HCT116 (cell line): Measurements from ENCODE around the gene TMEM244. TPM values are rescaled to one million over a fixed set of nuclear protein-coding genes. Genes with fewer than 3 reads are reported as not detected.

ENCODE experiments used
- ATAC-seq: fragments of 200-7000 bp; cut with Tn5 transposase; 2 replicates; pipeline ENCODE4 v1.9.1; 2020; ENCODE audit warnings: mild to moderate bottlenecking, moderate library complexity
- BruUV-seq: library from RNA; stranded (reverse); fragments of 400-500 nt; replicated peaks from 2 replicates; lab custom pipeline; 2021; lab: Mats Ljungman, UMichigan
- CTCF ChIA-PET: fragments of 300-600 bp; sonication (Branson Sonifier 250); formaldehyde crosslinking; loops from one replicate; lab custom pipeline; 2021; ENCODE audit warnings: antibody characterized with exemption; lab: Charles Lee
- POLR2A ChIA-PET: fragments of 300-600, 350-600 bp; sonication (Branson Sonifier 250); formaldehyde crosslinking; loops from one replicate; lab custom pipeline; 2021; ENCODE audit warnings: antibody characterized with exemption; lab: Charles Lee
- RAD21 ChIA-PET, 2 experiments: fragments of 300-600 bp; sonication (Branson Sonifier 250); formaldehyde crosslinking; loops; one replicate each; lab custom pipeline; 2023; ENCODE audit warnings: low total read pairs in 2 of 2; ENCODE audit not compliant: uncharacterized antibody in 2 of 2, unreplicated experiment in 2 of 2, low non-redundant PET in 1 of 2; lab: Charles Lee
- DNase-seq: peaks from one replicate; pipeline ENCODE4 v3.0.0-alpha.2; 2010; ENCODE audit warnings: low read depth, low spot score
- H2AFZ ChIP-seq: fragments of 200-600 bp; shearing (Covaris generic), sonication (generic); 2 replicates; pipeline ENCODE4 v1.6.1; 2017; ENCODE audit warnings: low read depth, mixed run types, mixed read lengths, antibody characterized with exemption, low read length; ENCODE audit not compliant: poor library complexity, severe bottlenecking
- H3K27ac ChIP-seq: 2 replicates; pipeline ENCODE4 v1.5.1; 2012; ENCODE audit warnings: low read depth, low read length
- H3K27me3 ChIP-seq: fragments of 200-600 bp; sonication (generic); 2 replicates; pipeline ENCODE4 v1.6.1; 2016; ENCODE audit warnings: mixed run types, low read length, mixed read lengths; ENCODE audit not compliant: insufficient read depth
- H3K36me3 ChIP-seq, 2 experiments: fragments of 200-500 bp in 1 of 2; fragments of 200-600 bp in 1 of 2; sonication (Bioruptor generic) in 1 of 2; sonication (generic) in 1 of 2; 2 replicates each; pipeline versions ENCODE4 v1.5.1 to v1.6.1; 2014 to 2016; ENCODE audit warnings: low read length in 2 of 2, inconsistent platforms in 1 of 2, mixed read lengths in 1 of 2, mixed run types in 1 of 2; ENCODE audit not compliant: insufficient read depth in 2 of 2, control insufficient read depth in 1 of 2
- H3K4me1 ChIP-seq, 2 experiments: fragments of 200-600 bp in 1 of 2; sonication (generic) in 1 of 2; 2 replicates each; pipeline versions ENCODE4 v1.5.1 to v1.6.1; 2012 to 2017; ENCODE audit warnings: low read length in 2 of 2, inconsistent platforms in 1 of 2, mild to moderate bottlenecking in 1 of 2, mixed read lengths in 1 of 2, mixed run types in 1 of 2, moderate library complexity in 1 of 2; ENCODE audit not compliant: insufficient read depth in 2 of 2, control insufficient read depth in 1 of 2
- H3K4me2 ChIP-seq: fragments of 200-600 bp; sonication (generic); 2 replicates; pipeline ENCODE4 v1.6.1; 2017; ENCODE audit warnings: mixed run types, low read length, mixed read lengths
- H3K4me3 ChIP-seq, 2 experiments: fragments of 200-600 bp in 1 of 2; sonication (generic) in 1 of 2; replicated peaks in 1 of 2; 2 replicates each; pipeline ENCODE4 v1.5.1; 2011 to 2016; ENCODE audit warnings: low read length in 2 of 2, control low read depth in 1 of 2, low read depth in 1 of 2, mild to moderate bottlenecking in 1 of 2, mixed read lengths in 1 of 2, mixed run types in 1 of 2
- H3K79me2 ChIP-seq: fragments of 200-600 bp; sonication (generic); 2 replicates; pipeline ENCODE4 v1.6.1; 2017; ENCODE audit warnings: mild to moderate bottlenecking, mixed run types, low read length, moderate library complexity, mixed read lengths; ENCODE audit not compliant: insufficient read depth
- H3K9ac ChIP-seq: fragments of 200-600 bp; sonication (generic); 2 replicates; pipeline ENCODE4 v1.6.1; 2016; ENCODE audit warnings: low read length, mixed read lengths
- H3K9me2 ChIP-seq: fragments of 200-600 bp; sonication (generic), shearing (Covaris generic); 2 replicates; pipeline ENCODE4 v1.6.1; 2017; ENCODE audit warnings: mixed run types, mild to moderate bottlenecking, moderate library complexity; ENCODE audit not compliant: insufficient read depth
- H3K9me3 ChIP-seq, 2 experiments: fragments of 200-500 bp in 1 of 2; fragments of 200-600 bp in 1 of 2; sonication (Bioruptor generic) in 1 of 2; sonication (generic) in 1 of 2; 2 replicates each; pipeline ENCODE4 v1.6.1; 2014 to 2017; ENCODE audit warnings: low read length in 2 of 2, mixed read lengths in 2 of 2, inconsistent platforms in 1 of 2, low read depth in 1 of 2, mild to moderate bottlenecking in 1 of 2, mixed run types in 1 of 2, moderate library complexity in 1 of 2; ENCODE audit not compliant: control insufficient read depth in 1 of 2, insufficient read depth in 1 of 2
- H4K20me1 ChIP-seq: fragments of 200-600 bp; sonication (generic), shearing (Covaris generic); 2 replicates; pipeline ENCODE4 v1.6.1; 2017; ENCODE audit warnings: mixed run types, mild to moderate bottlenecking, moderate library complexity; ENCODE audit not compliant: insufficient read depth
- ATF3 ChIP-seq: IDR thresholded peaks from 2 replicates; pipeline ENCODE4 v1.6.1; 2012
- CBX3 ChIP-seq: IDR thresholded peaks from 2 replicates; pipeline ENCODE4 v1.6.1; 2012; ENCODE audit warnings: low read depth
- CEBPB ChIP-seq: IDR thresholded peaks from 2 replicates; pipeline ENCODE4 v1.6.1; 2012; ENCODE audit warnings: low read depth
- ELF1 ChIP-seq: IDR thresholded peaks from 2 replicates; pipeline ENCODE4 v1.6.1; 2012; ENCODE audit warnings: low read depth, borderline replicate concordance
- EZH2 ChIP-seq: fragments of 200-600 bp; sonication (generic); IDR thresholded peaks from 2 replicates; pipeline ENCODE4 v1.6.1; 2017; ENCODE audit warnings: antibody characterized with exemption, mixed run types
- EZH2phosphoT487 ChIP-seq: fragments of 200-600 bp; IDR thresholded peaks from 2 replicates; pipeline ENCODE4 v1.6.1; 2018; ENCODE audit warnings: antibody characterized with exemption, borderline replicate concordance
- FOSL1 ChIP-seq: IDR thresholded peaks from 2 replicates; pipeline ENCODE4 v1.6.1; 2012; ENCODE audit warnings: low read depth
- JUND ChIP-seq: IDR thresholded peaks from 2 replicates; pipeline ENCODE4 v1.6.1; 2012
- POLR2A ChIP-seq: IDR thresholded peaks from 2 replicates; pipeline ENCODE4 v1.7.0; 2011; ENCODE audit warnings: borderline replicate concordance; ENCODE audit not compliant: insufficient read depth, insufficient read length; ENCODE audit errors: extremely low read depth
- POLR2AphosphoS5 ChIP-seq: IDR thresholded peaks from 2 replicates; pipeline ENCODE4 v1.6.1; 2011; ENCODE audit warnings: mild to moderate bottlenecking, low read depth, low read length, moderate library complexity
- RAD21 ChIP-seq: IDR thresholded peaks from 2 replicates; pipeline ENCODE4 v1.6.1; 2012; ENCODE audit warnings: low read depth, mild to moderate bottlenecking
- REST ChIP-seq: IDR thresholded peaks from 2 replicates; pipeline ENCODE4 v1.6.1; 2012; ENCODE audit warnings: low read depth
- SP1 ChIP-seq: IDR thresholded peaks from 2 replicates; pipeline ENCODE4 v1.6.1; 2012; ENCODE audit warnings: low read depth
- SRF ChIP-seq: IDR thresholded peaks from 2 replicates; pipeline ENCODE4 v1.6.1; 2012; ENCODE audit warnings: low read depth
- TCF7L2 ChIP-seq: IDR thresholded peaks from 2 replicates; pipeline ENCODE4 v1.7.0; 2011; ENCODE audit warnings: borderline replicate concordance, inconsistent platforms; ENCODE audit not compliant: insufficient read depth, insufficient read length; ENCODE audit errors: extremely low read depth
- ZFX ChIP-seq: fragments of 450-650 bp; IDR thresholded peaks from 2 replicates; pipeline ENCODE4 v1.6.1; 2017
- ZNF274 ChIP-seq: fragments of 200-500 bp; sonication (Bioruptor generic); IDR thresholded peaks from 2 replicates; pipeline ENCODE4 v1.6.1; 2014; ENCODE audit warnings: mild to moderate bottlenecking, low read depth, low read length, inconsistent platforms
- intact Hi-C: fragments of 100-400 bp; cut with micrococcal nuclease; formaldehyde crosslinking; loops from 2 replicates; pipeline ENCODE4 v1.10.0; 2022
- total RNA-seq: library from RNA; stranded (reverse); gene quantifications from one replicate; pipeline ENCODE4 v1.2.1, GENCODE V29; 2021; ENCODE audit not compliant: unreplicated experiment
- TF ChIP-seq, protein P1 (sequence below), 3 experiments: fragments of 200-600 bp in 1 of 3; sonication (generic) in 1 of 3; IDR thresholded peaks in 2 of 3; conservative IDR thresholded peaks in 1 of 3; 2 replicates each; pipeline ENCODE4 v1.5.1; 2012 to 2017; ENCODE audit warnings: low read depth in 2 of 3, low read length in 2 of 3, antibody characterized with exemption in 1 of 3, borderline replicate concordance in 1 of 3, control low read depth in 1 of 3, mild to moderate bottlenecking in 1 of 3, mixed read lengths in 1 of 3, mixed run types in 1 of 3, moderate library complexity in 1 of 3; ENCODE audit not compliant: insufficient read depth in 1 of 3
- TF ChIP-seq, protein P2 (sequence below): IDR thresholded peaks from 2 replicates; pipeline ENCODE4 v1.6.1; 2011; ENCODE audit warnings: mild to moderate bottlenecking, low read length, moderate library complexity; ENCODE audit not compliant: insufficient replicate concordance; ENCODE audit errors: extremely low read depth

TMEM244 gene
- total RNA-seq, 1 experiment from 2014 or later: not detected

DNA sequence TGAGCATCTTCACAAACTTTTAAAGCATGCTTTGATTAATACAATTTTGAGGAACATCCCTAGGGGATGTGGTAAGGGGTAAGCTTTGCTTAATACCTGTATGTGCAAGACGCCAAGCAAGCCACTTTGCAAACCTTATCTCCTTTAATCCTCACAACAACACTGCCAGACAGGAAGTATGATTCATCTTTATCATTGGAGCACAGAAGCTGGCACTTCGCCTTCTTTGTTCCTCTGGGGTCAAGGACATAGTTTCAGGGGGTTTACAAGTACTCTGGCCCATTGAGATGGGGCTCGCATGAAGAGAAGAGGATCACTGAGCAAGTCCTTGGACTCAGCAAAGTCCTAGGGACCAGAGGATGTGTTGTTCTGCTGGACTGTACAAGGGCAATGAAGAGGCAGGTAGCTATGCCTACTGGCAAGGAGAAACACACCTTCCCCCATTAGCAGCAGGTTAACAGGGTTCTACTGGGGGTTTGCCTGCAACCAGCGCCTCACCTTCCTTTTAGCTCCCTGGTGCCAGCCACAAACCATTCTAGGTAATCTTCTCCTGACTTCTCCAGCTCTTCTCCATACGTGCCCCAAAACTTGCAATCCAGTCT is 8.8 kb downstream of the TMEM244 start:
- peak overlapping the region in 1 of 2 experiments; percentile 15; a peak in 1 of 4 replicates for H3K4me3 ChIP-seq
- H3K4me1 ChIP-seq: peaks cover 58 to 59% of the 10 kb centered on the region in 2 experiments
- H3K27me3 ChIP-seq: no peaks in the 10 kb centered on the region
- RAD21 ChIA-PET: interaction anchor here in 1 of 2 experiments (0.6 kb wide), 1 partner anchor 8 kb away, joined by 3 read pairs; no protein-coding TSS in a partner anchor
- peak; percentile 52 for ATAC-seq
- H3K9me3 ChIP-seq: no peaks in the 10 kb centered on the region; a peak in 1 of 4 replicates
- no peaks in the 10 kb centered on the region for H3K79me2 ChIP-seq
- H3K9ac ChIP-seq: no peak overlapping the region
- H3K9me2 ChIP-seq: no peaks in the 10 kb centered on the region
- no peaks in the 10 kb centered on the region for H4K20me1 ChIP-seq
- H3K4me2 ChIP-seq: peak overlapping the region; percentile 64
- peak overlapping the region; percentile 78 for H3K27ac ChIP-seq
- peak overlapping the region; percentile 53 for H2AFZ ChIP-seq
- H3K36me3 ChIP-seq: no peaks in the 10 kb centered on the region
- peak; percentile 34 for DNase-seq
- CTCF ChIA-PET: interaction anchor here (1.2 kb wide), 1 partner anchor 255 kb away, joined by 3 read pairs; no protein-coding TSS in a partner anchor
- intact Hi-C loops: no loop called here
- BruUV-seq: no TSS peak
- POLR2A ChIA-PET: interaction anchor here (0.6 to 2.9 kb wide), 2 partner anchors 8 to 166 kb away, joined by 3 to 13 read pairs; no protein-coding TSS in a partner anchor
- TF ChIP-seq RAD21 (no peak), ATF3 (no peak), REST (no peak), POLR2A (no peak), ZNF274 (no peak), JUND (peak; percentile 89), POLR2AphosphoS5 (peak; percentile 36; the same call in 1 of the 2 replicates), EZH2phosphoT487 (no peak), CBX3 (peak; percentile 78), TCF7L2 (peak; percentile 99), ZFX (no peak), EZH2 (no peak), SP1 (peak; percentile 82), FOSL1 (peak; percentile 86), SRF (no peak), ELF1 (no peak), CEBPB (0 out of 2 replicates have a peak, but pooled peaks have one; percentile 26)
- TF ChIP-seq, protein P1, sequence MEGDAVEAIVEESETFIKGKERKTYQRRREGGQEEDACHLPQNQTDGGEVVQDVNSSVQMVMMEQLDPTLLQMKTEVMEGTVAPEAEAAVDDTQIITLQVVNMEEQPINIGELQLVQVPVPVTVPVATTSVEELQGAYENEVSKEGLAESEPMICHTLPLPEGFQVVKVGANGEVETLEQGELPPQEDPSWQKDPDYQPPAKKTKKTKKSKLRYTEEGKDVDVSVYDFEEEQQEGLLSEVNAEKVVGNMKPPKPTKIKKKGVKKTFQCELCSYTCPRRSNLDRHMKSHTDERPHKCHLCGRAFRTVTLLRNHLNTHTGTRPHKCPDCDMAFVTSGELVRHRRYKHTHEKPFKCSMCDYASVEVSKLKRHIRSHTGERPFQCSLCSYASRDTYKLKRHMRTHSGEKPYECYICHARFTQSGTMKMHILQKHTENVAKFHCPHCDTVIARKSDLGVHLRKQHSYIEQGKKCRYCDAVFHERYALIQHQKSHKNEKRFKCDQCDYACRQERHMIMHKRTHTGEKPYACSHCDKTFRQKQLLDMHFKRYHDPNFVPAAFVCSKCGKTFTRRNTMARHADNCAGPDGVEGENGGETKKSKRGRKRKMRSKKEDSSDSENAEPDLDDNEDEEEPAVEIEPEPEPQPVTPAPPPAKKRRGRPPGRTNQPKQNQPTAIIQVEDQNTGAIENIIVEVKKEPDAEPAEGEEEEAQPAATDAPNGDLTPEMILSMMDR (IDR thresholded peaks at IDR 0.05 in 2 of 3, conservative IDR thresholded peaks at IDR 0.05 in 1 of 3; ENCODE audit: borderline replicate concordance in 1 of 3, insufficient read depth in 1 of 3, low read depth in 2 of 3, low read length in 2 of 3): no peak
- TF ChIP-seq, protein P2, sequence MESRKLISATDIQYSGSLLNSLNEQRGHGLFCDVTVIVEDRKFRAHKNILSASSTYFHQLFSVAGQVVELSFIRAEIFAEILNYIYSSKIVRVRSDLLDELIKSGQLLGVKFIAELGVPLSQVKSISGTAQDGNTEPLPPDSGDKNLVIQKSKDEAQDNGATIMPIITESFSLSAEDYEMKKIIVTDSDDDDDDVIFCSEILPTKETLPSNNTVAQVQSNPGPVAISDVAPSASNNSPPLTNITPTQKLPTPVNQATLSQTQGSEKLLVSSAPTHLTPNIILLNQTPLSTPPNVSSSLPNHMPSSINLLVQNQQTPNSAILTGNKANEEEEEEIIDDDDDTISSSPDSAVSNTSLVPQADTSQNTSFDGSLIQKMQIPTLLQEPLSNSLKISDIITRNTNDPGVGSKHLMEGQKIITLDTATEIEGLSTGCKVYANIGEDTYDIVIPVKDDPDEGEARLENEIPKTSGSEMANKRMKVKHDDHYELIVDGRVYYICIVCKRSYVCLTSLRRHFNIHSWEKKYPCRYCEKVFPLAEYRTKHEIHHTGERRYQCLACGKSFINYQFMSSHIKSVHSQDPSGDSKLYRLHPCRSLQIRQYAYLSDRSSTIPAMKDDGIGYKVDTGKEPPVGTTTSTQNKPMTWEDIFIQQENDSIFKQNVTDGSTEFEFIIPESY: no peak
